Endothelial cell (in vitro differentiated cells): ENCODE data around the gene FBN2. TPM values are rescaled to one million over a fixed set of nuclear protein-coding genes. Genes with fewer than 3 reads are reported as not detected.

Source experiments
- DNase-seq: peaks from one replicate; pipeline ENCODE4 v3.0.0; 2021; ENCODE audit warnings: low spot score
- H3K27ac Mint-ChIP-seq: one replicate; pipeline ENCODE4 v1.8.0; 2021; ENCODE audit warnings: mixed read lengths, inconsistent platforms; ENCODE audit not compliant: unreplicated experiment
- H3K27me3 Mint-ChIP-seq: one replicate; pipeline ENCODE4 v1.8.0; 2021; ENCODE audit warnings: mild to moderate bottlenecking, moderate library complexity, mixed read lengths, inconsistent platforms; ENCODE audit not compliant: unreplicated experiment
- H3K36me3 Mint-ChIP-seq: one replicate; pipeline ENCODE4 v1.8.0; 2021; ENCODE audit warnings: mild to moderate bottlenecking, low read depth, mixed read lengths, inconsistent platforms; ENCODE audit not compliant: unreplicated experiment
- H3K4me1 Mint-ChIP-seq: one replicate; pipeline ENCODE4 v1.8.0; 2021; ENCODE audit warnings: mild to moderate bottlenecking, mixed read lengths, inconsistent platforms; ENCODE audit not compliant: unreplicated experiment
- H3K4me3 Mint-ChIP-seq: one replicate; pipeline ENCODE4 v1.8.0; 2021; ENCODE audit warnings: mild to moderate bottlenecking, mixed read lengths, inconsistent platforms; ENCODE audit not compliant: unreplicated experiment
- H3K9me3 Mint-ChIP-seq: one replicate; pipeline ENCODE4 v1.8.0; 2021; ENCODE audit warnings: mixed read lengths, inconsistent platforms; ENCODE audit not compliant: unreplicated experiment
- CTCF ChIP-seq: fragments of 200-600 bp; sonication (generic); IDR thresholded peaks from one replicate; pipeline ENCODE4 v1.5.0; 2021; ENCODE audit warnings: antibody characterized with exemption; ENCODE audit not compliant: unreplicated experiment
- total RNA-seq: library from RNA; stranded (reverse); fragmentation: NEBNext Ultra II Directional; extraction: Animal tissue kit (Norgen Biotek cat#: 25700); gene quantifications from one replicate; pipeline ENCODE4 v1.2.1, GENCODE V29; 2021; ENCODE audit not compliant: unreplicated experiment

FBN2 gene
- total RNA-seq, 1 donor from 2014 or later, result 106 TPM

GRCh38 chr5:128334010-128334716 lies 203.9 kb downstream of the FBN2 start:
- TF ChIP-seq CTCF, result no peak
- no peak for DNase-seq
- H3K9me3 Mint-ChIP-seq, result no peaks in the 10 kb centered on the region
- H3K27me3 Mint-ChIP-seq, result peaks cover 2% of the 10 kb centered on the region
- H3K4me1 Mint-ChIP-seq, result no peaks in the 10 kb centered on the region
- peak overlapping the region; percentile 3 for H3K27ac Mint-ChIP-seq
- H3K4me3 Mint-ChIP-seq, result no peak overlapping the region
- H3K36me3 Mint-ChIP-seq, result peaks cover 44% of the 10 kb centered on the region

GRCh38 chr5:128331261-128331660 lies 206.8 kb downstream of the FBN2 start:
- no peak for TF ChIP-seq CTCF
- Mint-ChIP-seq H3K9me3 (no peaks in the 10 kb centered on the region), H3K27me3 (no peaks in the 10 kb centered on the region), H3K27ac (peak overlapping the region; percentile 10), H3K36me3 (peaks cover 34% of the 10 kb centered on the region), H3K4me1 (no peaks in the 10 kb centered on the region), H3K4me3 (peak overlapping the region; percentile 15)
- DNase-seq, result no peak

- no peak for DNase-seq
- TF ChIP-seq CTCF, result no peak
- H3K9me3 Mint-ChIP-seq, result no peaks in the 10 kb centered on the region
- H3K36me3 Mint-ChIP-seq, result peaks cover 42% of the 10 kb centered on the region
- H3K4me3 Mint-ChIP-seq, result no peak overlapping the region
- H3K27ac Mint-ChIP-seq, result no peak overlapping the region
- no peaks in the 10 kb centered on the region for H3K4me1 Mint-ChIP-seq
- H3K27me3 Mint-ChIP-seq, result no peaks in the 10 kb centered on the region
Observed at GRCh38 chr5:128329386-128329939, 208.6 kb downstream of the FBN2 start.

- no peak overlapping the region for H3K27ac Mint-ChIP-seq
Observed at GRCh38 chr5:128328446-128328845, 209.6 kb downstream of the FBN2 start.

More at GRCh38 chr5:128328446-128328845, 209.6 kb downstream of the FBN2 start:
- no peaks in the 10 kb centered on the region for H3K27me3 Mint-ChIP-seq
- no peak for TF ChIP-seq CTCF
- no peaks in the 10 kb centered on the region for H3K4me1 Mint-ChIP-seq
- peaks cover 47% of the 10 kb centered on the region for H3K36me3 Mint-ChIP-seq
- H3K4me3 Mint-ChIP-seq, result no peak overlapping the region
- no peak for DNase-seq
- no peaks in the 10 kb centered on the region for H3K9me3 Mint-ChIP-seq
